Vagina (tissue), 2 donors: Measurements from ENCODE around the gene SERPINB1. TPM values are rescaled to one million over a fixed set of nuclear protein-coding genes. Genes with fewer than 3 reads are reported as not detected.

ENCODE experiments used
- DNase-seq, 2 donors: peaks; one replicate each; pipeline ENCODE4 v3.0.0-alpha.2; 2017; ENCODE audit errors: extremely low spot score in 2 of 2
- H3K27ac ChIP-seq: fragments of 200-600 bp; sonication (generic); one replicate; pipeline ENCODE4 v1.5.1; 2019
- H3K27me3 ChIP-seq: fragments of 200-600 bp; sonication (generic); one replicate; pipeline ENCODE4 v1.5.1; 2019
- H3K36me3 ChIP-seq, 2 donors: fragments of 200-600 bp; sonication (generic); one replicate each; pipeline ENCODE4 v1.5.1; 2017 to 2019
- H3K4me1 ChIP-seq: fragments of 200-600 bp; sonication (generic); one replicate; pipeline ENCODE4 v1.5.1; 2019
- H3K4me3 ChIP-seq, 2 donors: fragments of 200-600 bp; sonication (generic); 1 replicate in 1 of 2; 2 replicates in 1 of 2; pipeline ENCODE4 v1.5.1; 2016 to 2019
- H3K9me3 ChIP-seq: fragments of 200-600 bp; sonication (generic); one replicate; pipeline ENCODE4 v1.5.1; 2019
- CTCF ChIP-seq, 3 experiments: fragments of 450-650 bp in 2 of 3; fragments of 200-600 bp in 1 of 3; sonication (generic) in 1 of 3; IDR thresholded peaks; one replicate each; pipeline ENCODE4 v1.5.1; 2017 to 2019; ENCODE audit warnings: antibody characterized with exemption in 3 of 3, mild to moderate bottlenecking in 2 of 3, moderate library complexity in 2 of 3
- POLR2A ChIP-seq, 2 donors: fragments of 450-650 bp; IDR thresholded peaks; one replicate each; pipeline ENCODE4 v1.6.1; 2017; ENCODE audit warnings: antibody characterized with exemption in 2 of 2, mild to moderate bottlenecking in 2 of 2, moderate library complexity in 2 of 2
- POLR2AphosphoS5 ChIP-seq, 2 donors: sonication (generic); formaldehyde crosslinking; IDR thresholded peaks; one replicate each; pipeline ENCODE4 v1.9.0; 2017; ENCODE audit warnings: antibody characterized with exemption in 2 of 2, mild to moderate bottlenecking in 2 of 2, low read depth in 1 of 2; ENCODE audit not compliant: insufficient read depth in 1 of 2
- intact Hi-C: fragments of 100-400 bp; cut with DNase I; formaldehyde crosslinking; loops from one replicate; pipeline ENCODE4 v1.15.1; 2023
- total RNA-seq: library from RNA; depleted of rRNA; stranded (reverse); fragments of >200 nt; gene quantifications from one replicate; pipeline ENCODE4 v1.2.3, GENCODE V29; 2016

SERPINB1 gene
- total RNA-seq, 1 donor from 2014 or later: 38.1 TPM

- no peaks in the 10 kb centered on the region for H3K27me3 ChIP-seq
- H3K4me3 ChIP-seq: no peak overlapping the region
- intact Hi-C loops: no loop called here
- no peaks in the 10 kb centered on the region for H3K9me3 ChIP-seq
- no peak for TF ChIP-seq POLR2A (IDR thresholded peaks at IDR 0.05)
- no peak for TF ChIP-seq POLR2AphosphoS5 (IDR thresholded peaks at IDR 0.05; ENCODE audit: insufficient read depth in 1 of 2, low read depth in 1 of 2)
- no peak for TF ChIP-seq CTCF (IDR thresholded peaks at IDR 0.05)
- no peak overlapping the region for H3K27ac ChIP-seq
- no peak for DNase-seq
- peaks cover 5% of the 10 kb centered on the region for H3K4me1 ChIP-seq
- H3K36me3 ChIP-seq: no peaks in the 10 kb centered on the region
These were observed 28.5 kb upstream of the SERPINB1 start for GRCh38 chr6:2870046-2870636.

- Histone ChIP-seq H3K4me3 (no peak overlapping the region), H3K9me3 (no peaks in the 10 kb centered on the region), H3K36me3 (no peaks in the 10 kb centered on the region), H3K27me3 (no peaks in the 10 kb centered on the region), H3K4me1 (no peaks in the 10 kb centered on the region), H3K27ac (no peak overlapping the region)
- TF ChIP-seq POLR2A (IDR thresholded peaks at IDR 0.05) (no peak), CTCF (IDR thresholded peaks at IDR 0.05) (no peak), POLR2AphosphoS5 (IDR thresholded peaks at IDR 0.05; ENCODE audit: insufficient read depth in 1 of 2, low read depth in 1 of 2) (no peak)
- intact Hi-C loops: no loop called here
- no peak for DNase-seq
These were observed 27.0 kb upstream of the SERPINB1 start for GRCh38 chr6:2868637-2869036.

- no peaks in the 10 kb centered on the region for H3K36me3 ChIP-seq
- no peaks in the 10 kb centered on the region for H3K27me3 ChIP-seq
- DNase-seq: no peak
- no peaks in the 10 kb centered on the region for H3K9me3 ChIP-seq
- no peak overlapping the region for H3K27ac ChIP-seq
- H3K4me1 ChIP-seq: no peaks in the 10 kb centered on the region
- intact Hi-C loops: no loop called here
- H3K4me3 ChIP-seq: no peak overlapping the region
- TF ChIP-seq CTCF (IDR thresholded peaks at IDR 0.05): no peak
- TF ChIP-seq POLR2A (IDR thresholded peaks at IDR 0.05): no peak
- no peak for TF ChIP-seq POLR2AphosphoS5 (IDR thresholded peaks at IDR 0.05; ENCODE audit: insufficient read depth in 1 of 2, low read depth in 1 of 2)
These were observed 24.6 kb upstream of the SERPINB1 start for GRCh38 chr6:2866171-2866846.

GRCh38 chr6:2865694-2866151 lies 24.1 kb upstream of the SERPINB1 start:
- intact Hi-C loops: no loop called here
- DNase-seq: no peak
- no peak overlapping the region for H3K4me3 ChIP-seq
- H3K9me3 ChIP-seq: no peaks in the 10 kb centered on the region
- H3K27ac ChIP-seq: no peak overlapping the region
- TF ChIP-seq CTCF (IDR thresholded peaks at IDR 0.05) (no peak), POLR2AphosphoS5 (IDR thresholded peaks at IDR 0.05; ENCODE audit: insufficient read depth in 1 of 2, low read depth in 1 of 2) (no peak), POLR2A (IDR thresholded peaks at IDR 0.05) (no peak)
- no peaks in the 10 kb centered on the region for H3K4me1 ChIP-seq
- no peaks in the 10 kb centered on the region for H3K36me3 ChIP-seq
- no peaks in the 10 kb centered on the region for H3K27me3 ChIP-seq

- no peak overlapping the region for H3K27ac ChIP-seq
- no peaks in the 10 kb centered on the region for H3K4me1 ChIP-seq
- H3K4me3 ChIP-seq: no peak overlapping the region
- DNase-seq: no peak
- intact Hi-C loops: no loop called here
- H3K27me3 ChIP-seq: no peaks in the 10 kb centered on the region
- H3K36me3 ChIP-seq: no peaks in the 10 kb centered on the region
- TF ChIP-seq CTCF (IDR thresholded peaks at IDR 0.05) (no peak), POLR2A (IDR thresholded peaks at IDR 0.05) (no peak), POLR2AphosphoS5 (IDR thresholded peaks at IDR 0.05; ENCODE audit: insufficient read depth in 1 of 2, low read depth in 1 of 2) (no peak)
- no peaks in the 10 kb centered on the region for H3K9me3 ChIP-seq
These were observed 23.6 kb upstream of the SERPINB1 start for GRCh38 chr6:2865270-2865669.
